ENCODE measurements around the gene DNMT3A.

DNMT3A gene

DNA sequence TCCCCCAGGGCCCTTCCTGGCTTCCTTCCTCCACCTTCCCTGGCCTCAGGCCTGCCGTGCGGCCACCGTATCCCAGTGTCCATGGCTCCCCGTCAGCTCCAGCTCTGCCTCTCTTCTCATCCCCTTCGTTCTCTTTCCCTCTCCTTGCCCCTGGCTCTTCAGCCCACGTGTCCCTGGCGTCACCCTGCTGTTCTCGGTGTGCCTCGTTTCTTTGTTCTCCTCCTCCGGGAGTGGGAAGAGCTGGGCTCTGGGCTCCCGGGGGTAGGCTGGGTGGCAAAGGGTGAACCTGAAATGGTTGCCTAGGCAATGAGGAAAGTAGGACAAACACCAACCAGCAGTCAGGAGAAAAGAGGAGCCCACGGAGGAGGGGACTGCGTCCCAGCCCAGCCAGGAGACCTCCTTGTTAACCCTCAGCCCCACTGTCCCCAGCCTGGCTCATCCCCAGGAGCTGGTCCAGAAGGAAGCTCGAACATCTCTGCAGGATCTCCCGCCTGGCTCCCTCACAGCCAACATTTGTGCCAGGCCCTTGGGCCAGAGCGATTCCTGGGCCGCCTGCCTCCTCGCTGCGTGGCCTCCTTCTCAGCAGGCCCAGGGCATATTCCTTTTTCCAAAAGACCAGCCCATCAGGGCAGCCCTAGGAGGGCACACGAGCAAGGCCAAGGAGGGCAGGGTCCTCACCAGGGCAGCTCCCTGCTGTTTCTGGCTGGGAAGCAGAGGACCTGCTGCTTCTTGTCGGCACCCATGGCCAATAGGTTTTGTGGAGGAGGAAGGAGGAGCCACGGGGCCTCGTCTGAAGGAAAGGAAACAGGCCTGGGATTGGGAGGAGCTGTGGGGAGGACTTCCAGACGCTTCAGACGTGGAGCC lies 30.9 kb upstream of the DNMT3A start:
- no peak for DNase-seq (ENCODE audit: low read depth)

GRCh38 chr2:25371253-25372241 lies 29.8 kb upstream of the DNMT3A start:
- no peak for DNase-seq (ENCODE audit: low read depth)

DNA sequence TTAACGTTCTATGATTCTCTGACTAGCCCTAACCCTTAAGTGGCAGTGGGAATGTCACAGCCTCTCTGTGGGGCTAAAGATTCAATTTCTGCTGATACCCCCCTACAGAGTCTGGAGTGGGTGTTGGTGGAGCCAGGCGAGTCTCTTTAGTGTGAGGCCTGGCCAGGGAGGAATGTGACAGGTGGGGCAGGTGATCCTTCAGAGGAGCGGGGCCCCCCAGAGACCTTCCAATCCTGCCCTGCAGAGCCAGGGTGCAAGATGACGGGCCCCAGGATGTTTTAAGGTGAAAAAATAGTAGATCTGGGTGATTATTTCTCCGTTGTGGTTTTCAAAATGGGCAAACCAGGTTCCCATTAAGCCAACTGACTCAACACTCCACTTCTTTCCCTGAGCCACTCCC lies 28.2 kb upstream of the DNMT3A start:
- DNase-seq (ENCODE audit: low read depth) = no peak

GRCh38 chr2:25369439-25369838 lies 27.7 kb upstream of the DNMT3A start:
- DNase-seq (ENCODE audit: low read depth) = no peak

- no peak for DNase-seq (ENCODE audit: low read depth)
These were observed 26.9 kb upstream of the DNMT3A start for GRCh38 chr2:25368660-25369059.

- no peak for DNase-seq (ENCODE audit: low read depth)
These were observed 25.6 kb upstream of the DNMT3A start for GRCh38 chr2:25367296-25367695.

GRCh38 chr2:25366629-25367028 lies 24.9 kb upstream of the DNMT3A start:
- DNase-seq (ENCODE audit: low read depth) = no peak

DNA sequence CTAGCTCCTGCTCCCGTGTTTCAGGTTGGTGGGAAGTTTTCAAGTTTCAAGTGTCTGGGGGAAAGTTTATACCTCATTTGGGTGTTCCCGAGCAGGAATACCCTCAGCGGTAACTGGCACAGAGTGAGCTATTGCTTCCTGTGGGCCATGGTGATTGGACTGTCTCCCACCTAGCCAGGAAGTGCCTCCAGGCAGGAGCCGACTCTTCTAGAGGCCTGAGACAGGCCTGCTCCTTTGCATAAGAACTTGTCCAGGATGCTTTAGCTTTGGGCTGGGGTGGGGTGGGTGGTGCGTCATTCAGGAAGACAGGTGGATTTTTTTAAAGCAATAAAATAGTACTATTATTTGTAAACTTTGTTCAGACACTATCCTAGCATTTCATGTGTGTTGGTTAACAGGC lies 23.5 kb upstream of the DNMT3A start:
- DNase-seq (ENCODE audit: low read depth) = no peak

DNA sequence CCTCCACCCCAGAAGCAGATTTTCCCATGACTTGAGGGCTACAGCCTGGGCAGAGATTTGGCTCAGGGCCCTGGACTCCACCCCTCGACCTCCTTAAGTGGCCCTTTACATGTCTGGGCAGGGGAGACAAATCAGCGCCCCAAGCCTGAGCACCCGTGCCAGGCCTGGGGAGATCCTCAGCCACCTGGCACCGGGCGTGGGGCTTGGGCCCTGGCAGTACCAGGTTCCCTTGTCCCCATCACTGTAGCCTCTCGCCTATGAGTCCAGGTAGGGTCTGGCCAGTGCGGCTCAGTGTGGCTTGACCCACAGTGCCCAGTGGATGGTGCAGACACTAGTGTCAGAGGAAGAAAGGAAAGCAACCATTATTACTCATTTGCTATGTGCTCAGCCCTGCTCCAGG lies 22.0 kb upstream of the DNMT3A start:
- DNase-seq (ENCODE audit: low read depth) = no peak

DNA sequence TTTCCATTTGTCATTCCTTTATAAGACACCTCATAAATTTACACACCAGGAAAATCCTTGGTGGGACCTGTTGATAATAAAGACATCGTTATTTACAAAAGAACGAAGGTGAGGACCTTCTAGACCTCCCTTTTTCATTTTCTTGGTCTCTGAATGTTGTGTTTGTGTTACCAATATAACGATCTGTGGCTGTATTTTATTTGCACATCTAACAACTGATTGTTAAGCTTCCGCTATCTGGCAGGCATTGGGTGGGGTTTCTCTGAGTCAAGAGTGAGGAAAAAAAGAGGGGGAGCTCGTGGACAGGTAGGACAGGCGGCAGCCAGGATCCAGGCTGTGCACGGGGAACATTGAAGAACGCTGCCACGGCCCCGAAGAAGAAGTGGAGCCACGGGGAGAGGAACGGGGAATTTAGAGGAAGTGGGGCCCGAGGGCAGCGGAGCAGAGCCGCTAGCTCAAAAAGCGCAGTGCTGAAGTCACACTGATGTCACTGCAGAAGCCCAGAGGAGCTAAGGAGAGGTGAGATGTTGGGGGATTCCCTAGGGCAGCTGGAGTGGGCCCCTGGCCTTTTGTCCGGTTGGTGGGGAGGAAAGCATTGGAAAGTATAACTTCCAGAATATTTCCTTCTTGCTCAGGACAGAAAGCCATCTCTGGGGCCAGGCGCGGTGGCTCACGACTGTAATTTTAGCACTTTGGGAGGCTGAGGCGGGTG lies 20.9 kb upstream of the DNMT3A start:
- DNase-seq (ENCODE audit: low read depth) = peak; percentile 46

- peak; percentile 90 for DNase-seq (ENCODE audit: low read depth)
These were observed 20.3 kb upstream of the DNMT3A start for GRCh38 chr2:25362049-25362433.

DNA sequence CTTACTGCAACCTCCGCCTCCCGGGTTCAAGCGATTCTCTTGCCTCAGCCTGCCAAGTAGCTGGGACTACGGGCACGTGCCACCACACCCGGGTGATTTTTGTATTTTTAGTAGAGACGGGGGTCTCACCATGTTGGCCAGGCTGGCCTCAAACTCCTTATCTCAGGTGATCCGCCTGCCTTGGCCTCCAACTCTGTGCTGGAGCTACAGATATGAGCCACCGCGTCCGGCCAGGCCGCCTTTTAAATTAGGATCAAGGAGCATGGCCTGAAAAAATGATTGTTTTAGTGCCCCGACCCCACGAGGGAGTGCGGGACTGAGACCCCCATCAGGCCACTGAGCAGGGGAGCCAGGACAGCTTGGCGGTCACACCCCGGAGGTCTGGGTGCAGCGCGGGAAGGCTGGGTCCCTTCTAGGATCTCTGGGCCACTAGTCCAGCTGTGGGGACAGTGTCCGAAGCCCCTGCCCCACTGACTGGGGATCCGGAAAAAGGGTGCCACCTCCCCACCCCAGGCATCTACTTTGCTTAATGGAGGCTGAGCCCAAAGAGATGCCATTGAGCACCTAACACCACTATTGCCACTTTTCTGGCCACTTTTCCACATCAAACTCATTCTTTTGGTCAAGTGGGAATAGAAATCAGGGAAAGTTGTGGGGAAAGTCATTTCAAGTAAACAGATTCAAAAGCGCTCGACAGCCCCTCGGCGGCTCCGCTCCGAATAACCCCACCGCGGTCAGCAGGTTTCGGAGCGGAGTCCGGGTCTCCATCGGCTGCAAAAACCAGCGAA lies 19.7 kb upstream of the DNMT3A start:
- DNase-seq (ENCODE audit: low read depth) = no peak

- DNase-seq (ENCODE audit: low read depth) = no peak
These were observed 17.1 kb upstream of the DNMT3A start for GRCh38 chr2:25358836-25359235.

DNA sequence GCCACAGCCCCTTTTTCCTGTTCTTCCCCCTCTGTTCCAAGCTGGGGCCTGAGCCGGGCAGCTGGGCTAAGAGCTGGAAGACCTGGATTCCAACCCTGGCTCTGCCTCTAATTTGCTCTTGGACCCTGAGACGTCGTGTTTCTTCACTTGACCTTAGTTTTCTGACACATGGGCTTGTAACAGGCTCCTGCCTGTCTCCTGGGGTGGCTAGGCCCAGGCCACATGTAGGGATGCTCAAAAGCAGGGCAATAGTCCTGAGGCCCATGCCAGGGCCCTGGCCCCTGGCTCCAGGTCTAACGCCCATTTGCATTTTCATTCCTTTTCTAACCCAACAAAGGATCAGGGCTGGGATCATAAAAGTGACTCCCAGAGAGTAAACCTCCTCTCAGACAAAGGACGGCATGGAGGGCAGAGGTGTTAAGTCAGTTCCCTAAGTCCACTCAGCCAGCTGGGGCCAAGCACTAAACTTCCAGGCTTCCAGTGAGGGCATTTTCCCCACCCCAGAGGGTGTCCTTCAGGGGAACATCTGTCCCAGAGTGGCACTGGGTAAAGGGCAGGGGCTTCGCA lies 16.6 kb upstream of the DNMT3A start:
- no peak for DNase-seq (ENCODE audit: low read depth)

DNA sequence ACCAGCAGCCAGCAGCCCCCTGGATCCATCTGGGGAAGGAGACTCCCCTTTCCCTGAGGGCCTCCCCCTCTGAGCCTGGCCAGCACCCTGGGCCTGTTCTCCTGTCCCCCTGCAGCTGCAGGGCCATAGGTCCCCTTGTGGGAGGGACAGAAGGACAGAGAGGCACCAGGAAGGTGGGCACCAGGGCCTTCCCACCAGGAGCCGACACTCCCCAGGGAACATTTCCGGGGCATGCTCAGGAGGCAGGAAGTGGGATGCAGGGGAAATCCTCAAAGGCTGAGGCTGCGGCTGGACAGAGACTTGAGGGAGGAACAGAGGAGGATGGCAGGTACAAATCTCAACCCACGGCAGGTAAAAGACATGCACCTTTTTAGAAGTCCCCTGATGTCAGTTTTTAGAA lies 14.4 kb upstream of the DNMT3A start:
- no peak for DNase-seq (ENCODE audit: low read depth)

DNA sequence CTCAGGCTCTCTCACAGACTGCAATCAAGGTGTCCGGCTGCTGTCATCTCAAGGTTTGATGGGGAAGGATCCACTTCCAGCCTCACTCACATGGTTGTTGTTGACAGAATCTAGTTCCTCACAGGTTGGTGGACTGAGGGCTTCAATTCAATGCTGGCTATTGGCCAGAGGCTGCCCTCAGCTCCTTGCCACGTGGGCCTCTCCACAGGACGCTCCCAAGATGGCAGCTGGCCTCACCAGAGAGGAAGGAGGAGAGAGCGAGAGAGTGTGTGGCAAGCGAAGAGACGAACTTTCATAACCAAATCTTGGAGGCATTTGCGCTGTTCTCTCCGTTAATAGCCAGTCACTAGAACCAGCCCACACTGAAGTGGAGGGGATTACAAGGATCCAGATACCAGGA lies 13.5 kb upstream of the DNMT3A start:
- DNase-seq (ENCODE audit: low read depth) = no peak

DNA sequence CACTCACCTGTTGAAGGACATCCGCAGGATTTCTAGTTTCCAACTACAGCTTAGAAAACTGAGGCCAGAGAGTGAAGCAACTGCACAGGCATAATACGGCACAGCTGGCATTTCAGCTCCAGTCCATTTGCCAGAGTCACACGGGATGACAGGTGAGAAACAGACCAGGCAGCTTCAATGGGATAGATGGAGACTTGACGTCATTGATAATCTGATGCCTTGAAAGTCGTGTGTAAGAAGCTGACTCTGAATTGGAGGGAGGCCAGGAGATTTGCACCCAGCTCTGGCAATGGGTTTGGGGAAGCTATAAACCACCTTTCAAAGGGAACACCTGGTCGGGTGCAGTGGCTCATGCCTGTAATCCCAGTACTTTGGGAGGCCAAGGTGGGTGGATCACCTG lies 12.4 kb upstream of the DNMT3A start:
- DNase-seq (ENCODE audit: low read depth) = no peak

GRCh38 chr2:25349397-25349796 lies 7.7 kb upstream of the DNMT3A start:
- DNase-seq (ENCODE audit: low read depth) = no peak

DNA sequence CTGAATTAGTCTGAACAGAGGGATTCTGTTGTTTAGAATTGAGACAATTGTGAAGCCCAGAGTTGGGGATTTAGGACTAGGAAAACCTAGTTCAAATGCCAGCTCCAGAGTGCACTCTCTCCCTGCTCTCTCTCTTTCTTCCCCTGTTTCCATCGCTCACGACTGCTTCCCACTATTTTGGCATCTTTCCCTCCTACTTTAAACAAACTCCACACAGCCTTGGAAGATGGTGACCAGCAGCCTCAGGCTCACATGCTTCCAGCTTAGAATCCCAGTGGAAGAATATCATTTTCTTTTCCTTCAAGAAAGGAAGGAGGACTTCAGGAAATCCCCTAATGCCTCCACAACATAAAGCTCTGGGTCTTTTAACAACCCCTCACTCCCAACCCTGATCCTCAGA lies 6.1 kb upstream of the DNMT3A start:
- no peak for DNase-seq (ENCODE audit: low read depth)

- DNase-seq (ENCODE audit: low read depth) = peak; percentile 39
These were observed 5.6 kb upstream of the DNMT3A start for GRCh38 chr2:25347205-25347815.
